H4 (cell line): ENCODE data around the gene C19orf25. TPM values are rescaled to one million over a fixed set of nuclear protein-coding genes. Genes with fewer than 3 reads are reported as not detected.

Experiments used
- DNase-seq: peaks from one replicate; pipeline ENCODE4 v3.0.0-alpha.2; 2015; ENCODE audit warnings: low spot score
- total RNA-seq: library from RNA; depleted of rRNA; stranded (reverse); fragments of >200 nt; shearing (Covaris generic); gene quantifications from 2 replicates; pipeline ENCODE4 v1.2.3, GENCODE V29; 2014

Gene C19orf25
- total RNA-seq, 1 experiment from 2014 or later = 10.5 TPM

DNA sequence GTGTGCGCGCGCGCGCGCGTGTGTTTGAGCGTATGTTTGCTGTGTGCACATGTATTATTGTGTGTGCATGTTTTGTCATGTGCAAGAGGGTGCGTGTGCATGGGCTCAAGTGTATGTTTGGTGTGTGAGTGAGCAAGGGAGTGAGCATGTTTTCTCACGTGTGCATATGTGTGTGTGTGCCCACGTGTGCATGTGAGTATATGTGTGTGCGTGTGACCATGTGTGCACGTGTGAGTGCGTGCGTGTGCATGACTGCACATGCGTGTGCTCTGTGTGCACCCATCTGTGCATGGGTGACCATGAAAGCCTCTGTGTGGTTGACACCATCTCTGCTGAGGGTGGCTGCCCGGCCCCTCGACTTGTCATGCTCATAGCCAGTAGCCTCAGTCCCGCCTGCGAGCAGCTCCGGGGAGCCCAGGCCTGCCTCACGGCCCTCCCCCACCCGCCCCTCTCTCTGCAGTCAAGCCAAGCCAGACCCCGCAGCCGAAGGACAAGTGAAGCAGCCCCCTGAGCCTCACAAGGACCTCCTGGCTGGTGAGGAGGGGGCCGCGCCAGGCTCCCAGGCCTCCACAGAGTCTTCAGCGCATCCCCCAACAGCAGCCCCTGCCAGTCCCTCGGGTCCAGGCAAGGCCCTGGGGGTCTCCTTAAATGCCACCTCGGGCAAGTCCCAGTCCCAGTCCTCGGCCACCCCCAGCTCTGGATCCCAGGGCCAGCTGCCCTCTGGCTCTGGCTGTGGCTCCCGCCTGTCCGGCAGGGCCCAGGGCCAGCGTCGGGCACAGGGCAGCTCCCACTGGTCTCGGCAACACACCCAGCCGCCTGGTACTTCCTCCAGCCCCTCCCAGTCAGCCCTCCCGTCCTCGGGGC lies 17.9 kb upstream of the C19orf25 start:
- DNase-seq = no peak

DNA sequence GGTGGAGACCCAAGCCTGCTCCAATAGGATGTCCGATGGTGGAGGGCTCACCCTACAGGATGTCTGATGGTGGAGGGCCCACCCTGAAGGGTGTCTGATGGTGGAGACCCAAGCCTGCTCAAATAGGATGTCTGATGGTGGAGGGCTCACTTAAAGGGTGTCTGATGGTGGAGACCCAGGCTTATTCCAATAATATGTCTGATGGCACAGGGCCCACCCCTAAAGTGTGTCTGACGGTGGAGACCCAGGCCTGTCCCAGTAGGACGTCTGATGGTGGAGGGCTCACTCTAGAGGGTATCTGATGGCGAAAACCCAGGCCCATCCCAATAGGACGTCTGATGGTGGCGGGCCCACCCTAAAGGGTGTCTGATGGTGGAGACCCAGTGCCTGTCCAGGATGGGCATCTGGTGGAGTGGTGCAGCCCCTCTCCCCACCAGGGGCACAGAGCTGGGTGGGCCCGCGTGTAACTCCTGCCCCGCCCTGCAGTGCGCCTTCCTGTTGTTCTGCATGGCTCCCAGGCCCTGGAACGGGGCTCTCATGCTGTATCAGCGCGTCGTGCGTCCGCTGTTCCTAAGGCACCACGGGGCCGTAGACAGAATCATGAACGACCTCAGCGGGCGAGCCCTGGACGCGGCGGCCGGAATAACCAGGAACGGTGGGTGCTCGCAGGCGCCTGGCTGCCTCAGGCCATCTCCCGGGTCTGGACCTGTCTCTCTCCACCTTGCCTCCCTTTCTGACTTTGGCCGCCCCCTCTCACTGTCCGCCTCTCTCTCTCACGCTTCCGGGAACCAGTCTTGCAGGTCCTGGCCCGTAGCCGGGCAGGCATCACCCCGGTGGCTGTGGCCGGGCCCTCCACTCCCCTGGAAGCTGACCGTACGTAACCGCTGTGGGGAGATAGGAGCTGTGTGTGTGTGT lies 17.0 kb upstream of the C19orf25 start:
- DNase-seq = no peak

DNA sequence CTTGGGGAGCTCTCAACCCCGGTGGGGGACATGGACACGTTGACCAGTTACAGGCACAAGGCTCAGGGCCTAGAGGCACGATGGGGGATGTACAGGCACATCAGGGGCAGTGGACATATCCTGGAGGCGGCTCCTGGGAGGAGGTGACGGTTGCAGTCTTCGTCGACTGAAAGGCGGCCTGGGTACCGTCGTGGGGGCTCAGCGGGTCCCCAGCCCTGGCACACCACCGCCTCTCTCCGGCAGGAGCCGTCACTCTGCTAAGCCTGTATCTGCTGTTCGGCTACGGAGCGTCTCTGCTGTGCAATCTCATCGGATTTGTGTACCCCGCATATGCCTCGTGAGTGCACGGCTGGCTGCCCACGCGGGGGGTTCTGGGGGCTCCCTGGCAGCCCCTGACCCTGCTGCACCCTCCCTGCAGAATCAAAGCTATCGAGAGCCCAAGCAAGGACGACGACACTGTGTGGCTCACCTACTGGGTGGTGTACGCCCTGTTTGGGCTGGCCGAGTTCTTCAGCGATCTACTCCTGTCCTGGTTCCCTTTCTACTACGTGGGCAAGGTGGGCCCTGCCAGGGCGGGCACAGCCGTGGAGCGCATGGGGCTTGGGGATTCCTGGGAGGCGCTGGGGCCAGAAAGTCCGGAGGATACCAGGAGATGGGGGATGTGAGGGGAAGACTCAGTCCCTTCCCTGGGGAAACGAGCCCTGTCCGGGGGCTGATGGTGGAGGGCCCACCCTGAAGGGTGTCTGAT lies 16.2 kb upstream of the C19orf25 start:
- no peak for DNase-seq

DNA sequence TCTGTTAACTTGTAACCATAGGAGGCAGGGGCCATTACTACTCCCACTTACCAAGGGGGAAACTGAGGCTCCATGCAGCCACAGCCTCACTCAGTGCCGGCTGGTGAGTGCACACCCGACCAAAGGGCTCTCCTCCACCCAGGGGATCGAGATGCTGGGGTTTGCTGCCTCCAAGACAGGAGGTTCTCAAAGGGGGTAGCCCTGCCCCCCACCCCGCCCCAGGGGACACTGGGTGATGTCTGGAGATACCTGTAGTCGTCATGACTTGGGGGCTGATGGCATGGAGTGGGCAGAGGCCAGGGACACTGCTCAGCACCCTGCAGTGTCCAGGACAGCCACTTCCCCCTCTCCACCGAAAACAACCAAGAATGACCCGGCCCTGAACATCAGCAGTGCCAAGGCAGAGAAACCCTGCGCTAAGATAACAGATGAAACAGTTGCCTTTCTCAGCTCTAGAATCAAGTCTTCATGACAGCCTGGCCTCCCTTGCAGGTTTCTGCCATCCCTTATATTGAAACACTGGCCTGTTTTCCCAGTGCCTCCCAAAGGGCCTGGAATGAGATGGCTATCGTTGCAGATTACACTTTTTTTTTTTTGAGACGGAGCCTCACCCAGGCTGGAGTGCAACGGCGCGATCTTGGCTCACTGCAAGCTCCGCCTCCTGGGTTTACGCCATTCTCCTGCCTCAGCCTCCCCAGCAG lies 15.2 kb upstream of the C19orf25 start:
- DNase-seq = no peak

DNA sequence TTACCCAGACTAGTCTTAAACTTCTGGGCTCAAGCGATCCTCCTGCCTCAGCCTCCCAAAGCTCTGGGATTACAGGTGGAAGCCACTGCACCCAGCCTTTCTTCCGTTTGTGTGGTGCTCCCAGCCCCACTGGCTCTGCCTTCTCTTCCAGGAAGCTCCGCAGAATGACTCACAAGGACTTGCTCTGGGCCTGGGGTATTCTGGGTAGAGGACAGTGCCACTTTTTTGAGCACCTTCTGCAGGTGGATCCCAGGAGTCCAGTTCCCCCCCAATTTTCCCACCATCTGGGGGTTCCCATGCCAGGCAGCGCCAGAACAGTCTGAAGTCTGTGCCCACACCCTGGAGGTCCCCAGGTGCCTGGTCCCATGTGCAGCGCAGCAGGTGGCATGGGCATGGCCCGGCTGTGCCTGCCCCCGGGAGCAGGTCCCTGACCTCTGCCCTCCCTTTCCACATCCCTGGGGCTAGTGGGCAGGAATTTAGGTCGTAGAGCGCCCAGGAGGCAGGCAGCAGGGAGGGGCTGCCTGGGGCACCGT lies 13.5 kb upstream of the C19orf25 start:
- no peak for DNase-seq

DNA sequence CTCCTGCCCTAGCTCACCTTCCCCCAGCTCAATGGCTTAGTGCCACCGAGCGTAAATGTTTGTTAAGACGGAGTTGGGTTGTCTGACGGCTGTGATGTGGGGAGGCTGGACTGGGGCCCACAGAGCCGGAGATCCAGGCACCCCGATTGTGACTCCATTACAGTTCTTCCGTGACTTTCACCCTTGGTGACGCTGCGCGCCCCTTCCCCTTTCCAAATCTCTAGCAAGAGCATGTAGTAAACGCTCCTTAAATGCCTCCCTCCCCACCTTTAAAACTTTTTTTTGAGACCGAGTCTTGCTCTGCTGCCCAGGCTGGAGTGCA lies 12.8 kb upstream of the C19orf25 start:
- no peak for DNase-seq

DNA sequence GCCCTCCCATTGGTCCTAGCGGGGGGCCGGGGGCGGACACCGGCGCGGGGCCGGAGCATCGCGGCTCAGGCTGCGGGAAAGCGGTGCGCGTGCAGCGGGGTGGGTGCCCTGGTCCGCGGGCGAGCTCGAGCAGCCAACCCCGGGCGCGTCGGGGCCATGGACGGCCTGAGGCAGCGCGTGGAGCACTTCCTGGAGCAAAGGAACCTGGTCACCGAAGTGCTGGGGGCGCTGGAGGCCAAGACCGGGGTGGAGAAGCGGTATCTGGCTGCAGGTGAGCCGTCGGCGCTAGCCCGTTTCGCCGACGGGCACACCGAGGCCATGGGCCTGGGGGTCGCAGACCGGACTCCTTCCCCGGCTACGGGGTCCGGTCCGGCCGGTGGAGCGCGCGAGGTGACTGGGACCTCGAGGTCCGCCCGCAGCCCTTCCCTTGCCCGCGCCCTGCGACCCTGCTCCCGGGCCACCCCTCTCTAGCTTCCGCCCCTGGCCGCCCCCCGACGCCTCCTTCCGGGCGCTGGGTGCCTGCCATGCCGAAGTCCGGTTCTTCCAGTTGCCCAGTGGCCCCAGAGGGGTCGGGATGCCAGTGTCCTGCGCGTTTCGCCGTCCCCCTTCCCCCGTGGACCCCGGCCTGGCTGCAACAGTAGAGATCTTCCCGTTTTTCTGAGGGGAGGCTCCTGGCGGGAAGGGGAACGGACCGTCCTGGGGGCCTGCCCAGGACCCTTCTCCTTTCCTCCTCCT lies 12.3 kb upstream of the C19orf25 start, which contains the start of gene REEP6:
Gene REEP6 (plus strand): TSS at position 68 of the 735 bp plus-strand sequence. CDS start 89 bp downstream, at position 157.
- no peak for DNase-seq

DNA sequence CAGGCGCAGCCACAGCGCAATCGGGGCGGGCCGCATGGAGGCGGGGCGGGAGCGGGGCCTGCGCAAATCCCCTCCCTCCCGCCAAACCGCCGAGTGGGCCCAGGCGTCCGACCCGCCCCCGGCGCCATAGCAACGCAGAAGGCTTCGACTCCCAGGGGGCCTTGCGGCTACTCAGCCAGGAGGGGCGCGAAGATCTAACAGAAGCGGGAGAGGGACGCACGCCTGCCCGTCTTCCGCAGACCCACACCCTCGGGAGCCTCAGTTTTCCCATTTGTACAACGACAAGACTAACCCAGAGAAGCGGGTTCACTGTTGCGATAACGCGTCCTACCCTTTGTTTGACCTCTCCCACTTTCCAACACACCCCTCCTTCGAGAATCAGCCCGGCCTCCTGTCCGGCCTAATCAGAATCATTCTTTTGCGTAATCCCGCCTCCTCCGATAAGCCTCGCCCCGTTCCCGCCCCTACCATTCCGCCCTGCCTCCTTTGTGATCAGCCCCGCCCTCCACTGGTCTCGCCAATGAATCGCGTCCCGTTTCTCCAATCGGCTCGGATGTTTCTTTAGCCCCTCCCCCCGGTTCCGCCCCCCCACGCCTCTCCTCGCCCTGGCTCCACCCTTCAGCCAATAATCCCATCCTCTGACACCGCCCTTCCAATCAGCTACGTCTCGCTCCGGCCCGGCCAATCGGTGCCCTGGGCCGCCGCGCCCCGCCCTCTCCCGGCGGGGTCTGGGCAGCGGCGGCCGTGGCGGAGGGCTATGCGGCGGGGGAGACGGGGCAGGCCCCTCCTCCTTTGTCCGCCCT lies 11.5 kb upstream of the C19orf25 start, which contains the start of gene PCSK4:
Gene PCSK4 (minus strand): TSS at position 40 of the 803 bp plus-strand sequence. CDS start 4 bp downstream, at position 36.
- DNase-seq = peak; percentile 88

DNA sequence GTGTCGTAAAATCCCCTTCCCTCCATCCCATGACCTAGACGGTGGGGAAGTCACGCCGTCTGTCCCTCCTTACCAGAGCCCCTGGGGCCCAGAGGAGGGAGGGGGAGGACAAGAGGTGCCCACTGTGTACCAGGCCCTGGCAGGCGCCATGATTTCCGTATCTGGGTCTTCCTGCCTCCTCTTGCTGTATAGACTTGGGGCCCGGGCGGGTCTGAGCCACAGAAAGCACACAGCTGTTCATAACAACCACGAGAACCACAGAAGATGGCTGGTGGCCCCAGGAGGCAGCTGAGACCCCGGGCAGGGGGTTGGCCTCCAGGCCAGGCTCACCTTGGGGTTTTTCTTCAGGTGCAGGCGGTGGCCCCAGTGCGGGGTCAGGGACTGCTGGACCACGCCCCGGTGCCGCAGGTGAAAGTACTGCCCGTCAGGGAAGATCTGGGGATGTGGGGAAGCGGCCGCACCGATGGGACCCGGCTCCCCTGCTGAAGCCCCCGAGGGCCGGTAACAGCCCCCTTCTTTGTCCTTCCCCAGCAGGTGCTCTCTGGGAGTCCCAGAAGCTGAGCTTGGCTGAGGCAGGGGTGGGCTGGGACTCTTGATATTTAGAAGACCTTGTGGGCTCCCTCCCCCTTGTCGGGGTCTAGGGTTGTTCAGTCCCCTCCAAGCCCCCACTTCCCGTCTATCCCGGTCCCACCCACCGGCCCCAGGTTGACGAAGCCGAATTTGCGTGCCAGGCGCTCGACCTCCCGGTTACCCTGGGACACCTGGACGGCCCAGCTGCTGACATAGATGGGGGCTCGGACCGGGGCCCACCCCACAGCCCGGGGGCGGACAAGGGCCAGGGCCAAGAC lies 10.7 kb upstream of the C19orf25 start:
- no peak for DNase-seq

DNA sequence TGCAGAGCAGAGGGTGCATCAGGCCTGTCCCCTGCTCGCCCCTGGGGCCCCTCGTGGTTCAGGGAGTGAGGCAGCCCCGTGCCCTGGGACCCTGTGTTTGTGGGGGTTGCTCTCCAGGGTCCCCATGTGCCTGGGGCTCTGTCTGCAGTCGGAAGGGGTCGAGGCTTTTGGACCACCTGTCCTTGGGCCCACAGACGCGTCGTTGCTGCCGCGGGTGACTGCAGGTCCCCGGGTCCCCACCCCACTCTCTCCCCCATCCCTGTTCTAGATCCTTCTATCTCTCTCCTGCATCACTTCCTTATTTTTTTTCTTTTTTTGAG lies 9.2 kb upstream of the C19orf25 start:
- DNase-seq = no peak

DNA sequence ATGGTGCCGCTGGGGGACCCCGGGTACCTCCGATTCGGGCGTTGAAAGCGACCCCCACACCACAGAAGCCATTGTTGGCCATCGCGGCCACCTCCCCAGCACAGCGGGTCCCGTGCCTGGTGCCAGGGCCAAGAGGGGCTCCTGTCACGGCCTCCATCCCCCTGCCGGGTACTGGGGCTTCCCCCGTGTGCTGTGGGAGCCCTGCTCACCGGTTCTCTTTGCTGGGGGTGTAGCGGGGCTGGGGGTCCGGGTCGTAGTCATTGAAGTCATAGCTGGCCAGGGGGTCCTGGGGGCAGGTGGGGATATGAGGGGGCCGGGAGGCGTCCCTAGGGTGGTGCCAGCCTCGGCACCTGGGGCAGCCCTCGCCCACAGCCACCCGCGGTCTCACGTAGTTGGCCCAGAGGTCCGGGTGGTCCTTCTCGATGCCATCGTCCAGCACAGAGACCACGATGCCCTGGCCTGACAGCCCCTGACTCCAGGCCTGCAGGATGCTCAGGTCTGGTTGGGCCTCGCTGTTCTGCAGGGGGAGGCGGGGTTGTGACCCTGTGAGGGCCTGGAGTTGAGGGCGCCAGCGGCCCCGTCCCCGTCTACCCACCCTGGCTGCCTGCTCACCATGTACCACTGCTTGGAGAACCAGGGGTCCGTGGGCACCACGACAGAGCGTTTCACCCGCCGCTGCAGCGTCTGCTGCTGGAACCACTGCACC lies 8.7 kb upstream of the C19orf25 start:
- DNase-seq = no peak

DNA sequence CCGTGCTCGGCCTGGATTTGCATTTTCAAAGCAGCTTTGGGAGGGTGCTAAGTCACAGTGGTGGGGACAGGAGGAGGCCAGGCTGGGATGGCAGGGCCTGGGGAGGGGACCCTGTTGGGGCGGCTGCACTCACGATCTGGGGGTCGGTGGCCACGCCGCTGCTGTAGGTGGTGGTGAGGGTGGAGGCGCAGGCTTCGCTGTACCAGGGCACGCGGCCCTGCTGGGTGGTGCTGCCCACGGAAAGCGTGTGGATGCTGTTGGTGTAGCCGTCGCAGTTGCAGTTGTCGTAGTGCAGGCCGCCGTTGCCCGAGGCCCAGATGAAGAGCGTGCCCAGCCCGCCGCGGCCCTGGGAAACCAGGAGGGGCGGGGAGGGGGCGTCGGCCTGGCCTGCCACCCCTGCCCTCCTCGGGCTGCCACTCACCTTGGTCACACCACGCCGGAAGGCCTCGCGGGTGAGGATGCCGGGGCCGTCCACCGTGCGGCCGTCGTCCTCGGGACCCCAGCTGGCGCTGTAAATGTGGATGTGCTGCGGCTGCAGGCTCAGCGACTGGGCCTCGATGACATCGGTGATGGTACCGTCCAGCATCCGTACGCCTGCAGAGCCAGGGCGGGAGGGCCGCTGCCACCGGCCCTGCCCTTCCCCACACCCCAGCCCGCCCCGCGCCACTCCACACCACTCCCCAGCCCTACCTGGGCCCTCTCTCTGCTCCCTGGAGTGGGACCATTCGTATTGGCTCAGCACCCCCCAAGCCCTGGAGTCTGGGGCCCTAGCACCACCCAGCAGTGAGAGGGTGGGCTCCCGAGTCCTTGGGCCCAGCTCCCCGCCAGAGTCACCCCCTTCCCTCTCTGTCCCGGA lies 7.9 kb upstream of the C19orf25 start:
- DNase-seq = no peak

DNA sequence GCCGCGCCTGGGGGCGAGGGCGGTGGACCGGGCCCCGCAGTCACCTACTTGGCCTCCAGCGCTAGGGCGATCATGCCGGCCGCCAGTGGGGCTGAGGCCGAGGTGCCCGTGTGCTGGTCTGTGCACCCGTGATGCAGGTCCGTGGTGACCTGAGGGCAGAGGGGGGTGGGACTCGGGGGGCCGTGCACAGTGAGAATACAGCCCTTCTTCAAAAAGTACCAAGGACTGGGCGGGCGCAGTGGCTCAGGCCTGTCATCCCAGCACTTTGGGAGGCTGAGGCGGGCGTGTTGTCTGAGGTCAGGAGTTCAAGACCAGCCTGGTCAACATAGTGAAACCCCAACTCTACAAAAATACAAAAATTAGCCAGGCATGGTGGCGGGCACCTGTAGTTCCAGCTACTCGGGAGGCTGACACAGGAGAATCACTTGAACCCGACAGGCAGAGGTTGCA lies 5.0 kb upstream of the C19orf25 start:
- DNase-seq = no peak

DNA sequence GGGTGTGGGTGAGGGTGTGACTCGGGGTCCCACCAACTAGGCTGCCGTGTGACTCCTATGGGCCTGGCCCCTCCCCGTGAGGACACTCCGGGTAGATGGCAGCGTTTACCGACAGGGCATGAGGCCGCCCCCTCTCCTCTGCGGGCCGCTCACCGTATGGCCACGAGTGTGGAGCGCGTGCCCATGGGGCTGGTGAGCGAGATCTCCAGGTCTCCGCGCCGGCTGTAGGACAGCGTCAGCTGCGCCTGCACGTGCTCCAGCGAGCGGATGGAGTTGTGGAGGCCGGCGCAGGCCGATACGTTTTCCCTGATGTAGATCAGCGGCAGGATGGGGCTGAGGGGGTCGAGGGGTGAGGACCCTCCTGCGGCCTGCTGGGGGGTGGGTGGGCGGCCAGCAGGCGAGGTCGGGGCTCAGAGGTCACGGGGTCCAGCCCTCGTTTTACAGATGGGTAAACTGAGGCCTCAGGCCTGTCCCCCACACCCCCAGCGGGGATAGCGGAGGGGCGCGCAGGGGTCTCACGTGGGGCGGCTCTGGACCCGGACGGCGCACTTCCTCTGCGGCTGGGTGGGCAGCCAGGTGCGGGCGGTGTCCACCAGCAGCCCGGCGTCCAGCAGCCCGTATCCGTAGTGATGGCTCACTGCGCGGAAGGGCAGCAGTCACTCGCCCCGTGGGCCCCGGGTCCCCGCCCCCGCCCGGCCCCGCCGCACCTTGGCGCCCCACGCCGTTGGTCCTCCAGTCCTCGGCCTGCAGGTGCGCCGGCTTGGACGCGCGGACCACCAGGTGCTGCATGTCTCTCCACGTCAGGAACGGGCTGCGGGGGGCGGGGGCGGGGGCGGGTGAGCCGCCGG lies 4.3 kb upstream of the C19orf25 start:
- DNase-seq = no peak

DNA sequence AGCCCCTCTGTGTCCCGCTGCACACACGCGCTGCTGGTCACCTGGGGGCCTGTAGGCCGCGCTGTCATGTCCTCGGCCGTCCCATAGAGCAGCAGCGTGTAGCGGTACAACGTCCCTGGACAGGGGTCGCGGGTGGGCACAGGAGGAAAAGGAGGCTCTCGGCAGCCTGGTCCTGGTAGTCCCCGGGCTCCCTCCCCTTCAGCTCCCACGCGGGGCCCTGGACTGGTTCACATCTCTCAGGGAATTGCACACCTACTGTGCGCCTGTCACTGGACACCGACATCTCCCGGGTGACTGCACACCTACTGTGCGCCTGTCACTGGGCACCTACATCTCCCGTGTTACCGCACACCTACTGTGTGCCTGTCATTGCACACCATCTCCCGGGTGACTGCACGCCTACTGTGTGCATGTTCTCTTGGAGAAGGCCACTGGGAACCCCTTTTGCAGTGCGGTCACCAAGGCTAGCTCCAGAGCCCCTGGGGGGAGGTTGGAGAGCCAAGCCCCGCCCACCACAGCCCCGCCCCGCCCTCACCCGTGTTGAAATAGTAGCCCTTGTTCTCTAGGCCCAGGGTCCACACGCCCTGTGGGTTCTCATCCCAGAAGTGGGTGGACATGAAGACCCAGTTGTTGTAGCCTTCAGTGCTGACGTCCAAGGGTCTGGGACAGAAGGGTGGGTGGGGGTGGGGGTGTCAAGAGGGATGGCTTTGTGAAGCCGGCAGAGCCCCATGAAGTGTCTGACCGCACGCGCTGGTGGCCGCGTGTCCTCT lies 3.5 kb upstream of the C19orf25 start:
- DNase-seq = no peak
